Measurements from ENCODE around the gene OR4D10. TPM values are rescaled to one million over a fixed set of nuclear protein-coding genes. Genes with fewer than 3 reads are reported as not detected.

Gene OR4D10
- total and polyA plus RNA-seq, 2 of the 4 experiments (the other 2 are of a cell fraction), result not detected

DNA sequence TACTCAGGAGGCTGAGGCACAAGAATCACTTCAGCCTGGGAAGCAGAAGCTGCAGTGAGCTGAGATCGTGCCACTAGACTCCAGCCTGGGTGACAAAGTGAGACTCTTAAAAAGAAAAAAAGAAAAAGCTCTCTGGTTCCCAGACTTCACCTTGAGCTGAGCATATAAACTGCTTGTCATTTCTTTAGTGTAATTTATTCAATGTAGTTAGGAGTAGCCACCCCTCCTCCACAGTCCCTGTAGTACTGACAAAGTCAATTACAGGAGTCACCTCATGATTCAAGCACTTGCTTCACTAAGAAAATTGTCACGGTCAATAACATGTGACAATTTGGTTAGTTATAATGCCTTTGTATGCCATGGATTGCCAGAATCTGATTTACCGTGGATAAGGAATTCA lies 7.2 kb downstream of the OR4D10 start:
- CTCF ChIA-PET, result no interaction called here
- no peak overlapping the region for H3K27ac ChIP-seq (ENCODE audit: insufficient read depth, low read length)
- H3K14ac ChIP-seq (replicated peaks; ENCODE audit: low read depth, low read length), result no peak overlapping the region
- no peak overlapping the region for H3K4ac ChIP-seq (ENCODE audit: low read depth, low read length)
- H2BK5ac ChIP-seq (ENCODE audit: low read depth, low read length, poor library complexity, severe bottlenecking), result no peak overlapping the region
- ATAC-seq (ENCODE audit: low read depth) (no peak), DNase-seq (no peak)
- H2AFZ ChIP-seq (replicated peaks; ENCODE audit: low read length, poor library complexity), result no peak overlapping the region
- H3K9ac ChIP-seq (ENCODE audit: low read depth, low read length), result no peak overlapping the region
- intact Hi-C loops (cut with micrococcal nuclease), result no loop called here
- H3K4me2 ChIP-seq (ENCODE audit: low read depth, low read length), result no peak overlapping the region
- dilution Hi-C loops (cut with HindIII; ENCODE audit: low sequenced_read_pairs, unreplicated experiment), result no loop called here
- no peaks in the 10 kb centered on the region for H3K9me3 ChIP-seq (ENCODE audit: control insufficient read depth, insufficient read depth, low read length)
- no TSS peak for BruUV-seq (replicated peaks)
- H4K8ac ChIP-seq (ENCODE audit: low read depth in 2 of 2, low read length in 2 of 2), result no peak overlapping the region
- H3K23ac ChIP-seq (ENCODE audit: low read depth, low read length), result no peak overlapping the region
- no peak overlapping the region for H2AK9ac ChIP-seq (replicated peaks; ENCODE audit: low read depth, low read length, poor library complexity)
- H2AK5ac ChIP-seq (ENCODE audit: low read depth, low read length), result no peak overlapping the region
- in situ Hi-C loops (cut with MboI; ENCODE audit: low sequenced_read_pairs), result no loop called here
- no peaks in the 10 kb centered on the region for H3K79me1 ChIP-seq (ENCODE audit: low read depth in 1 of 2, low read length in 2 of 2)
- 40% methylated on average over 1 of the region's 3 CpGs; no CpG with 5 or more reads in 1 of the 2 experiments for WGBS, 2 experiments (ENCODE audit: extremely low coverage in 2 of 2, insufficient read length in 1 of 2)
- no peaks in the 10 kb centered on the region for H3K27me3 ChIP-seq (ENCODE audit: control insufficient read depth, insufficient read depth, low read length)
- H3K9me1 ChIP-seq (ENCODE audit: insufficient read depth, low read length), result no peaks in the 10 kb centered on the region
- no peaks in the 10 kb centered on the region for H4K20me1 ChIP-seq (ENCODE audit: insufficient read depth, low read length)
- H3K4me3 ChIP-seq (ENCODE audit: insufficient read depth, low read depth, low read length), result no peak overlapping the region
- no peaks in the 10 kb centered on the region for H3K4me1 ChIP-seq (ENCODE audit: control insufficient read depth, insufficient read depth, low read length)
- no peak for TF ChIP-seq FOS (IDR thresholded peaks at IDR 0.05; ENCODE audit: low read depth, low read length)
- no peak overlapping the region for H2BK20ac ChIP-seq (ENCODE audit: low read depth, low read length)
- H4K91ac ChIP-seq (ENCODE audit: insufficient read depth, low read depth, low read length), result no peak overlapping the region
- no peak overlapping the region for H3K56ac ChIP-seq (ENCODE audit: extremely low read depth, insufficient read depth, low read length)
- H3K18ac ChIP-seq (ENCODE audit: low read depth, low read length), result no peak overlapping the region
- H4K5ac ChIP-seq (ENCODE audit: low read depth, low read length), result no peak overlapping the region
- no peaks in the 10 kb centered on the region for H3K36me3 ChIP-seq (ENCODE audit: control insufficient read depth, insufficient read depth, low read length)
- POLR2A ChIA-PET (ENCODE audit: unreplicated experiment), result no interaction called here
- no peak overlapping the region for H2BK120ac ChIP-seq (ENCODE audit: low read depth, low read length)
- no peak overlapping the region for H2BK15ac ChIP-seq (ENCODE audit: low read depth, low read length)
